Esophagus mucosa (tissue), 1 donor: ENCODE data around the gene MAPKAPK2. TPM values are rescaled to one million over a fixed set of nuclear protein-coding genes. Genes with fewer than 3 reads are reported as not detected.

Experiments used
- ATAC-seq: fragments of 200-7000 bp; cut with Tn5 transposase; one replicate; pipeline ENCODE4 v1.9.1; 2020
- total RNA-seq: library from RNA; stranded (reverse); gene quantifications from one replicate; pipeline ENCODE4 v1.2.4, GENCODE V29; 2023
- donor health status: DM: yes; HTN: yes; CAD: no.

The MAPKAPK2 gene
- total RNA-seq, 1 donor from 2014 or later, result 47.3 TPM

- ATAC-seq, result no peak
These were observed 94.9 kb downstream of the MAPKAPK2 start for GRCh38 chr1:206779638-206780037.

GRCh38 chr1:206782448-206782847 lies 97.7 kb downstream of the MAPKAPK2 start:
- ATAC-seq, result no peak

GRCh38 chr1:206783506-206783905 lies 98.8 kb downstream of the MAPKAPK2 start:
- ATAC-seq, result no peak

Other genes starting within 250 kb of the MAPKAPK2 start
- gene IKBKE, start 214.4 kb upstream of the MAPKAPK2 start, total RNA-seq, result 14.2 TPM
- 38.7 TPM for gene RASSF5, start 177.4 kb upstream of the MAPKAPK2 start, total RNA-seq
- gene EIF2D, start 72.4 kb upstream of the MAPKAPK2 start, total RNA-seq, result 41.8 TPM
- 6.1 TPM for gene DYRK3, start 49.4 kb upstream of the MAPKAPK2 start, total RNA-seq
- gene IL19, start 85.9 kb downstream of the MAPKAPK2 start, total RNA-seq, result 5.5 TPM
- 0.84 TPM for gene IL10, start 87.6 kb downstream of the MAPKAPK2 start, total RNA-seq
- gene IL20, start 180.7 kb downstream of the MAPKAPK2 start, total RNA-seq, result not detected
- 0.12 TPM for gene IL24, start 212.5 kb downstream of the MAPKAPK2 start, total RNA-seq
- 2.9 TPM for gene FCMR, start 237.0 kb downstream of the MAPKAPK2 start, total RNA-seq